GM18502 (cell line): ENCODE measurements around the gene NLRP6.
A peak's percentile ranks its signal among the peaks of the same experiment; 100 is the strongest.
"Not testable (repeated sequence)": the region's sequence is repeated elsewhere in the genome, so short reads cannot be mapped to it uniquely, and the experiment has no call there.

ENCODE experiments used
- ATAC-seq: cut with Tn5 transposase; IDR thresholded peaks from one replicate; pipeline ENCODE4 v1.9.1; 2021; ENCODE audit warnings: mild to moderate bottlenecking; ENCODE audit not compliant: unreplicated experiment, poor library complexity

The NLRP6 gene

DNA sequence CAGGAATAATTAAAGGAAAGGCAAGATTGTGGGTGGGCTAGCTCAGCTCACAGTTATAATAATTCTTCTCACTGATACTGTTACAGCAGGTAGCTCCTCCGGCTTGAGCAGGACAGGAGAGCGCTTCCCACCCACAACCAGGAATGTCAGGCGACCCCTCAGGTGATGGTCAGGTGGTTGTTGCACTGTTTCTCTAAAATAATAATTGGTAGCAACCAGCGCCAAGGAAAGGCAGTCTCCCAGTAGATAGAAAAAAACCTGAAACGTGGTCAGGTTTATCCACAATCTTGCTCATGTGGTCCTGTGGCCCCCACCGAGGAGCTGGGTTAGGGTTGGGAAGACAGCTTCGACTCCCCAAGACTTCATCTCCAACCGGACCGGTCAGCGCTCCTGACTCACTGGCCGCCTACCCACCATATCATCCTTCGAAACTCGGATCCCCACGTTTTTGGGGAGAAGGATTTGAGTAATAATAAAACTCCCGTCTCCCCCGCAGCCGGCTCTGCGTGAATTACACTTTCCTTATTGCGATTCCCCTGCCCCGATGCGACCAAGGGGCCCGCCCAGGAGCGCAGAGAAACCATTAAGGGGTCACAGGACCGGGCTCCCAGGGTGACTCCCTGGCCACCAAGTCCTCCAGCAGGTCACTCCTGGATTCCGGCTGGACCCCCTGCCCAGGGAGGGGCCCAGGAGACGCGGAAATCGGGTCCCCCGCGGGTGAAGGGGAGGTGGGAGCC, 39.6 kb downstream of the NLRP6 start:
- ATAC-seq, result not testable (repeated sequence)

DNA sequence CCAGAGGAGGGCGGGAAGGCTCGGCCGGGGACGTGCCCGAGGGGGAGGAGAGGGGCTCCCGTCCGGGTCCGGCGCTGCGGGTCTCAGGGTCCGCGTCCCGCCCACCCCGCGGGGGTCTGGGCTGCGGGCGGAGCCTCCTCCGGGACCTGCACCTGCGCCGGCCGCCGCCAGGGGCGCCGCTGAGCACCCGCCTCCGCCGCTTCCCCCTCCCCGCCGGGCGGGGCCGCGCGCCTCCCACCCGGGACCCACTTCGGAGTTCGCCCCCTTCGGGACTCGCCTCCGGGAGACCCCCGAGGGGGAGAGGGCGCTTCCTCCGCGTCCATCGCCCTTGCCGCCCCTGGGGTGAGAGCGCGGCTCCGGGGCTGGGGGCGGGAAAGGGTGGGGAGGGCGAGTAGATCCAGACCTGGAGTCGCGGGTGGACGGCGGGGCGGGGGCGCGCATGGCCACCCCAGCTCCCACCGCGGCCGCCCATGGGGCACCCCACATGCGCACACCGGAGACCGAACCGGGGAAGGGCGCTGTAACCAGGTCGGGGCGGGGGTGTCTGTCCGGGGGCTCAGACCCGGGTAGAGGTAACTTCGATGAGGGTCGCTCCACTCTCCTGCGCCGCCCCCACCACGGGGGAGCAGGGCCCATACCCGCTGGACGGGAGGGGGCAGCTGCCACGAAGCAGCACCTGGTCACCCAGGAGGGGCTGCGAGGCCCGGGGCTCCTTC, 40.4 kb downstream of the NLRP6 start:
- not testable (repeated sequence) for ATAC-seq

DNA sequence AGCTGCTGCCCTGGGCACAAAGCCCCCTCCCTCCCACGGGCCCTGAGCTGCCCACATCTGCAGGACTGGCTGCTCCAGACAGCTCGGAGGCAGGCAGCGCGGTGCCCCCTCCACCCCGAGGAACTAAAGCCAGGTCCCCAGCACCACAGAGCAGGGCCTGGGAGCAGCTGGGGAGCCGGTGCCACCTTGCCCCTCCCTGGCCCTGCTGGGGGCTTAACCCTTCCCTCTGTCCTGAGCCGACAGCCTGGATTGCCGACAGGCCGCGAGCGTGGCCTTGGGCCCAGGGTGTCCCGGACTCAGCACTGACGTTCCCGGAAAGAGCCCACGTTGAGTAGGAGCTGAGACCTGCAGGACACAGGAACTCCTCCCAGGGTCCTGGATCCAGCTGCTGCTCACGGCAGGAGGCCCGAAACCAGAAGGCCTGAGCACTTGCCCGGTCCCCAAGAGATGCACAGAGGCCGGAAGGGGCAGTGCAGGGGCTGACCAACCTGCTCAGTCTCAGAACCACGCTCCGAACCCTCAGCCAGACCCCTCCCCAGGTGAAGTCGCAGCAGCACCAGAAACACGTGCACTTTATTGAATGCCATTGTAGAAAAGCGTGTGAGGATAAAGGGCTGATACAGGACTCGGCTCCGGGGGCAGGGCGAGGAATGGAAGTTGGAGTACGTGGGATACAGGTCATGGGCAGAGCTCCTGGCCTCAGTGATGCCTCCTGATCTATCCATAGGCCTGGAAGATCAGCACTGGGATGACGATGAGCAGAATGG, 41.1 kb downstream of the NLRP6 start:
- ATAC-seq, result not testable (repeated sequence)

- not testable (repeated sequence) for ATAC-seq
These were observed 41.7 kb downstream of the NLRP6 start for GRCh38 chr11:319888-320273.

GRCh38 chr11:324156-324555, 45.9 kb downstream of the NLRP6 start:
- ATAC-seq, result no peak

DNA sequence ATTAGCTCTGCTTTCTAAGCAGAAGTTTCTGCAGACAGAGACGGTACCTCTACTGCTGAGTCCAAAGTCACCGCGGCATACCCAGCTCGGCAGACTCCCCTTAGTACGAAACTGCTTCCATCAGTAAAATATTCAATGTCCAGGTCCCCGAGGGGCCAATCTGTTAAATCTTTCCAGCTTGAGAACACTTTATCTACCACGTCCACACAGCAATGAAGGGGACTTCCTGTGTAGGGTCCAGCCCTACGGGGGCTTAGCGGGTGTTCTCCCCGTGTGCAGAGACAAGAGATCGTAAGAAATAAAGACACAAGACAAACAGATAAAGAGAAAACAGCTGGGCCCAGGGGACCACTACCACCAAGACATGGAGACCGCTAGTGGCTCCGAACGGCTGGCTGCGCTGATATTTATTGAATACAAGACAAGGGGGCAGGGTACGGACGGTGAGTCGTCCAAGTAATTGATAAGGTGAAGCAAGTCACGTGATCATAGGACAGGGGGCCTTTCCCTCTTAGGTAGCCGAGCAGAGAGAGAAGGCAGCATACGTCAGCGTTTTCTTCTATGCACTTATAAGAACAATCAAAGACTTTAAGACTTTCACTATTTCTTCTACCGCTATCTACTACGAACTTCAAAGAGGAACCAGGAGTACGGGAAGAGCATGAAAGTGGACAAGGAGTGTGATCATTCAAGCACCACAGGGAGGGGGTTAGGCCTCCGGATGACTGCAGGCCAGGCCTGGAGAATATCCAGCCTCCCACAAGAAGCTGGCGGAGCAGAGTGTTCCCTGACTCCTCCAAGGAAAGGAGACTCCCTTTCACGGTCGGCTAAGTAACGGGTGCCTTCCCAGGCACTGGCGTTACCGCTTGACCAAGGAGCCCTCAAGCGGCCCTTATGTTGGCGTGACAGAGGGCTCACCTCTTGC, 46.6 kb downstream of the NLRP6 start:
- not testable (repeated sequence) for ATAC-seq

- ATAC-seq, result no peak
These were observed 47.8 kb downstream of the NLRP6 start for GRCh38 chr11:325796-326591.

GRCh38 chr11:326592-326841, 48.3 kb downstream of the NLRP6 start:
- no peak for ATAC-seq

GRCh38 chr11:326842-327580, 48.8 kb downstream of the NLRP6 start:
- peak; percentile 74 for ATAC-seq

DNA sequence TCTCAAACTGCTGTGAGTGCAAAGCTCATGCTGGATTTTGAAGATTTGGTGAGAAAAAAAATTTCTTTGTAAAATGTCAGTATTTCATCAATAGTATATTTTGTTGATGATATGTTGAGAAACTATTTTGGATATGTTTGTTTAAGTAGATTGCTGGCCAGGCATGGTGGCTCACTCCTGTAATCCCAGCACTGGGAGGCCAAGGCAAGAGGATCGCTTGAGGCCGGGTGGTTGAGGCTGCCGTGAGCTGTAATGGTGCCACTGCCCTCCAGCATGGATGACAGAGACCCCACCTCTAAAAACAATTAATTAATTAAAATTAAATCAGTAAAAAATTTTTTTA, 49.3 kb downstream of the NLRP6 start:
- ATAC-seq, result no peak

DNA sequence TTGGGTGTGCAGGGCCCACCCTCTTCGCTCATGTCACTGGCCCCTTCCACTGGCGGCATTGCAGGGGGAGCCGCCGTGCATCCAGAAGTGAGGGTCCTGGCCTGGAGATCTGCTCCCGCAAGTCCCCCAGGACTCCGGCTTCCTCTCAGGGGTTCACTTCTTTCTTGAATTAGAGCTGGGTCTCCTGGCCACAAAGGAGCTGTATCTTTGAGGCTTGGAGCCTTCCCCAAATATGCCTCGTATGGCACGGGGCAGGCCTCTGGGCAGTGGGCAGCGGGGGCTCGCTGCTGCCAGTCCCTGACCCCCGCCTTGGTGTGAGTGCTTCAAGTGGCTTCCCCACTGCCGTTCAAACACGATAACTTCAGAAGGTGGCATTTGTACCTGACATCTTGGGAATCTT, 49.8 kb downstream of the NLRP6 start:
- no peak for ATAC-seq

DNA sequence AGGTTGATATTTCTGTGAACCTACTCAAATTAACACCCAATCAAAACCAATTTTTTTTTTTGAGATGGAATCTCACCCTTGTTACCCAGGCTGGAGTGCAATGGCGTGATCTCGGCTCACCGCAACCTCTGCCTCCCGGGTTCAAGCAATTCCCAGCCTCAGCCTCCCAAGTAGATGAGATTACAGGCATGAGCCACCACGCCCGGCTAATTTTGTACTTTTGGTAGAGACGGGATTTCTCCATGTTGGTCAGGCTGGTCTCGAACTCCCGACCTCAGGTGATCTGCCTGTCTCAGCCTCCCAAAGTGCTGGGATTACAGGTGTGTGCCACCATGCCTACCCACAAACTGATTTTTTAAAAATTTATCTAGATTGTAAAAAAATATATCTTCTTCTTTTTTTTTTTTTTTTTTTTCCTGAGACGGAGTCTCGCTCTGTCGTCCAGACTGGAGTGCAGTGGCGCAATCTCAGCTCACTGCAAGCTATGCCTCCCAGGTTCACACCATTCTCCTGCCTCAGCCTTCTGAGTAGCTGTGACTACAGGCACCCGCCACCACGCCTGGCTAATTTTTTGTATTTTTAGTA, 50.4 kb downstream of the NLRP6 start:
- not testable (repeated sequence) for ATAC-seq

DNA sequence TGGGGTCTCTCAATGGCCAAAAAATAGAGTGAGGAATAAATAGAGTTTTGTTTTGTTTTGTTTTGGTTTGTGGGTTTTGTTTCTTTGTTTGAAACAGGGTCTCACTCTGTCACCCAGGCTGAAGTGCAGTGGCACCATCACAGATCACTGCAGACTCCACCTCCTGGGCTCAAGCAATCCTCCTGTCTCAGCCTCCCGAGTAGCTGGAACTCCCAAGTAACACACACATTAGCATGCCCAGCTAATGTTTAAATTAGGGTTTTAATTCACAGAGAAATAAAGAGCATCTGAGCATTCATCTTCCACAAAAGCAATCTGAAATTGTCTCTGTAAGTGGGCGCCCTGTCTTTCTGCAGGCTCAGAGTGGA, 51.7 kb downstream of the NLRP6 start:
- no peak for ATAC-seq

GRCh38 chr11:330307-330693, 52.1 kb downstream of the NLRP6 start:
- ATAC-seq, result no peak

GRCh38 chr11:330694-331357, 52.6 kb downstream of the NLRP6 start:
- no peak for ATAC-seq

- ATAC-seq, result no peak
These were observed 53.3 kb downstream of the NLRP6 start for GRCh38 chr11:331358-332060.

DNA sequence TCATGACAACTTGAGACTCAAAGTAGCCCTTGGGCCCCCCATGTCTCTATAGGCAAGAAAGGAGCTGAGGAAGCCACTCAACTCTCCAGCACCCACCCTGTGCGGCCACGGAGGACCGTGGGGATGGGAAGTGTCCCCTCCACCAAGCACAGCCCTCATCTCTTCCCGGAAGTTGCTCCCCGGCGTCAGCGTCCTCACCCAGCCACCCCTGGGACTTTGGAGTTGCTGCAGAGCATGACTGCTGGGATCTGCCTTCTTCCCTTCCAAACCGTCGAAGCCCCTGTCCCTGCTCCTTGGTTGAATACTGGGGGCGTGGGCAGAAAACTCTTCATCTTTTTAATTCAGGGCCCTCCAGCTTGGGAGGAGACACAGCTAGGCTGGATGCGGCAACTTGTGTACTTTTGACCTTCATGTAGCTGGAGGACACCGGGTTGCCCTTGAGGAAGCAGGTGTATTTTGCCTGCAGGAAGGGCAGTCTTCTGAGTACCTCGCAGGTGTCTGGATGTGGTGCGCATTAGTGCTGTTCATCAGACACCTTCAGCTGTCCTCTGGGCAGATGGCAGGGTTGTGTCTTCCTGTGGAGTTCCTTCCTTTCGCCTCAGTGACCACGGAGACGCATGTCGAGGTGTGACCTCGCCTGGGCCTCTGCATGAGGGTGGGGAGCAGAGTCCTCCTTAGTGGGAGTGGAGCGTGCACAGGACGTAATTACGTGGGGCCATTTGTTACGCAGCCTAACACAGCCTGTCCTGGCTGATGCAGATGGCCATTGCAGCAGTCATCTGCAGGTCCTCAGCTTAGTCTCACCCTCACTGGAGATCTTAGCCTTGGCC, 54.7 kb downstream of the NLRP6 start:
- ATAC-seq, result no peak
